IMR-90 (cell line): Measurements from ENCODE around the gene WEE2. TPM values are rescaled to one million over a fixed set of nuclear protein-coding genes. Genes with fewer than 3 reads are reported as not detected.
A peak's percentile ranks its signal among the peaks of the same experiment; 100 is the strongest.

Experiments used
- ATAC-seq: fragments of 200-7000 bp; cut with Tn5 transposase; 2 replicates; pipeline ENCODE4 v1.9.1; 2020; ENCODE audit warnings: low read depth, mild to moderate bottlenecking, moderate library complexity
- BruUV-seq: library from RNA; stranded (reverse); fragments of 400-500 nt; replicated peaks from 2 replicates; lab custom pipeline; 2021; lab: Mats Ljungman, UMichigan
- CTCF ChIA-PET: fragments of 300-600 bp; formaldehyde crosslinking; extraction: SDS; loops from one replicate; lab custom pipeline; 2021; ENCODE audit warnings: antibody characterized with exemption; lab: Yijun Ruan, JAX
- POLR2A ChIA-PET: fragments of 300-600 bp; sonication (Branson Sonifier 250); formaldehyde crosslinking; loops from one replicate; lab custom pipeline; 2022; ENCODE audit warnings: antibody characterized with exemption; ENCODE audit not compliant: unreplicated experiment; lab: Charles Lee
- DNase-seq: peaks from one replicate; pipeline ENCODE4 v3.0.0; 2013
- H2AFZ ChIP-seq: replicated peaks from 2 replicates; pipeline ENCODE3; 2013; ENCODE audit warnings: low read length, mild to moderate bottlenecking; ENCODE audit not compliant: poor library complexity
- H2AK5ac ChIP-seq: 2 replicates; pipeline ENCODE4 v1.6.1; 2013; ENCODE audit warnings: low read depth, low read length, inconsistent platforms
- H2AK9ac ChIP-seq: replicated peaks from 2 replicates; pipeline ENCODE3; 2013; ENCODE audit warnings: mild to moderate bottlenecking, low read depth, low read length, moderate library complexity; ENCODE audit not compliant: poor library complexity
- H2BK120ac ChIP-seq: 2 replicates; pipeline ENCODE4 v1.6.1; 2013; ENCODE audit warnings: low read depth, low read length, inconsistent platforms
- H2BK15ac ChIP-seq: 3 replicates; pipeline ENCODE4 v1.6.1; 2013; ENCODE audit warnings: low read depth, low read length, inconsistent platforms
- H2BK20ac ChIP-seq: 2 replicates; pipeline ENCODE4 v1.6.1; 2013; ENCODE audit warnings: low read depth, mild to moderate bottlenecking, inconsistent platforms, low read length, moderate library complexity
- H2BK5ac ChIP-seq: 2 replicates; pipeline ENCODE4 v1.6.1; 2013; ENCODE audit warnings: mild to moderate bottlenecking, low read depth, low read length, inconsistent platforms; ENCODE audit not compliant: poor library complexity, severe bottlenecking
- H3K14ac ChIP-seq: replicated peaks from 2 replicates; pipeline ENCODE4 v1.6.1; 2013; ENCODE audit warnings: low read depth, low read length, inconsistent platforms
- H3K18ac ChIP-seq: 2 replicates; pipeline ENCODE4 v1.6.1; 2013; ENCODE audit warnings: low read depth, low read length, control low read depth
- H3K23ac ChIP-seq: 2 replicates; pipeline ENCODE4 v1.6.1; 2013; ENCODE audit warnings: low read depth, low read length, inconsistent platforms
- H3K27ac ChIP-seq: 2 replicates; pipeline ENCODE4 v1.5.1; 2013; ENCODE audit warnings: mild to moderate bottlenecking, control low read depth, low read length; ENCODE audit not compliant: insufficient read depth
- H3K27me3 ChIP-seq: 2 replicates; pipeline ENCODE4 v1.6.1; 2013; ENCODE audit warnings: low read length; ENCODE audit not compliant: control insufficient read depth, insufficient read depth
- H3K36me3 ChIP-seq: 2 replicates; pipeline ENCODE4 v1.6.1; 2013; ENCODE audit warnings: low read length, mixed read lengths; ENCODE audit not compliant: control insufficient read depth, insufficient read depth
- H3K4ac ChIP-seq: 2 replicates; pipeline ENCODE4 v1.6.1; 2013; ENCODE audit warnings: low read depth, low read length, inconsistent platforms
- H3K4me1 ChIP-seq: 2 replicates; pipeline ENCODE4 v1.6.1; 2013; ENCODE audit warnings: low read length, mixed read lengths; ENCODE audit not compliant: control insufficient read depth, insufficient read depth
- H3K4me2 ChIP-seq: 2 replicates; pipeline ENCODE4 v1.6.1; 2013; ENCODE audit warnings: low read depth, mild to moderate bottlenecking, control low read depth, low read length, moderate library complexity
- H3K4me3 ChIP-seq: 2 replicates; pipeline ENCODE4 v1.5.1; 2013; ENCODE audit warnings: low read depth, mild to moderate bottlenecking, control low read depth, low read length, moderate library complexity; ENCODE audit not compliant: insufficient read depth
- H3K56ac ChIP-seq: 2 replicates; pipeline ENCODE4 v1.6.1; 2013; ENCODE audit warnings: low read length, inconsistent platforms; ENCODE audit not compliant: insufficient read depth; ENCODE audit errors: extremely low read depth
- H3K79me1 ChIP-seq, 2 experiments: 2 replicates each; pipeline ENCODE4 v1.6.1; 2013; ENCODE audit warnings: low read length in 2 of 2, inconsistent platforms in 1 of 2, low read depth in 1 of 2
- H3K9ac ChIP-seq: 2 replicates; pipeline ENCODE4 v1.6.1; 2013; ENCODE audit warnings: low read depth, low read length, control low read depth
- H3K9me1 ChIP-seq: 2 replicates; pipeline ENCODE4 v1.6.1; 2013; ENCODE audit warnings: low read length, inconsistent platforms; ENCODE audit not compliant: insufficient read depth
- H3K9me3 ChIP-seq: 2 replicates; pipeline ENCODE4 v1.6.1; 2013; ENCODE audit warnings: low read length; ENCODE audit not compliant: control insufficient read depth, insufficient read depth
- H4K20me1 ChIP-seq: 2 replicates; pipeline ENCODE4 v1.6.1; 2013; ENCODE audit warnings: low read length, inconsistent platforms; ENCODE audit not compliant: insufficient read depth
- H4K5ac ChIP-seq: 2 replicates; pipeline ENCODE4 v1.6.1; 2013; ENCODE audit warnings: mild to moderate bottlenecking, low read depth, low read length, control low read depth
- H4K8ac ChIP-seq, 2 experiments: 2 replicates each; pipeline ENCODE4 v1.6.1; 2013; ENCODE audit warnings: low read depth in 2 of 2, low read length in 2 of 2, control low read depth in 1 of 2, inconsistent platforms in 1 of 2
- H4K91ac ChIP-seq: 2 replicates; pipeline ENCODE4 v1.6.1; 2013; ENCODE audit warnings: low read depth, low read length, inconsistent platforms; ENCODE audit not compliant: insufficient read depth
- CHD1 ChIP-seq: IDR thresholded peaks from 2 replicates; pipeline ENCODE4 v1.6.1; 2012; ENCODE audit warnings: low read depth, low read length, improper control_type of control experiment
- CTCF ChIP-seq: conservative IDR thresholded peaks from 2 replicates; pipeline ENCODE4 v1.5.1; 2012; ENCODE audit warnings: mild to moderate bottlenecking, low read depth, low read length, improper control_type of control experiment
- WGBS, 2 experiments: methylation state at CpG; one replicate each; pipeline versions ENCODE4 v1.1.5 to v1.1.7; 2013; ENCODE audit warnings: missing lambda C conversion rate in 2 of 2; ENCODE audit not compliant: insufficient read length in 1 of 2; ENCODE audit errors: extremely low coverage in 2 of 2; 5-methylcytosine and 5-hydroxymethylcytosine counted together
- dilution Hi-C: fragments of 300-500 bp; cut with HindIII; formaldehyde crosslinking; loops from one replicate; pipeline ENCODE4 v1.14.3; 2018; ENCODE audit warnings: low sequenced_read_pairs; ENCODE audit not compliant: unreplicated experiment
- in situ Hi-C: fragments of 300-500 bp; cut with MboI; formaldehyde crosslinking; loops from 3 replicates; pipeline ENCODE4 v1.14.3; 2019; ENCODE audit warnings: low sequenced_read_pairs, inconsistent platforms, mixed read lengths
- intact Hi-C: fragments of 100-400 bp; cut with micrococcal nuclease; formaldehyde crosslinking; loops from 2 replicates; pipeline ENCODE4 v1.10.0; 2022
- polyA plus RNA-seq, 3 experiments: library from polyadenylated mRNA; depleted of rRNA; stranded (reverse); fragments of >200 nt; gene quantifications; 2 replicates each; pipeline ENCODE4 v1.2.3, GENCODE V29; 2012; ENCODE audit warnings: low replicate concordance in 1 of 3
- total RNA-seq: library from RNA; depleted of rRNA; stranded (reverse); fragments of >200 nt; gene quantifications from 2 replicates; pipeline ENCODE4 v1.2.3, GENCODE V29; 2012

Gene WEE2
- total and polyA plus RNA-seq, 2 of the 4 experiments (the other 2 are of a cell fraction) = not detected

GRCh38 chr7:141752634-141753033 lies 44.5 kb downstream of the WEE2 start:
- BruUV-seq = no TSS peak
- H3K9ac ChIP-seq = no peak overlapping the region
- no peak overlapping the region for H3K4ac ChIP-seq
- POLR2A ChIA-PET = no interaction called here
- H3K36me3 ChIP-seq = peaks cover 44% of the 10 kb centered on the region
- no peak overlapping the region for H3K4me2 ChIP-seq
- no peak overlapping the region for H2BK120ac ChIP-seq
- H2AK5ac ChIP-seq = no peak overlapping the region
- no peak overlapping the region for H3K56ac ChIP-seq
- in situ Hi-C loops (no loop called here), dilution Hi-C loops (no loop called here), intact Hi-C loops (no loop called here)
- no peaks in the 10 kb centered on the region for H3K9me1 ChIP-seq
- H3K27ac ChIP-seq = no peak overlapping the region
- H2AFZ ChIP-seq = no peak overlapping the region
- H3K18ac ChIP-seq = no peak overlapping the region
- CTCF ChIA-PET = interaction anchor here (0.6 kb wide), 1 partner anchor 684 kb away, joined by 4 read pairs; no protein-coding TSS in a partner anchor
- TF ChIP-seq CHD1 = no peak
- TF ChIP-seq CTCF = peak; percentile 6; the same call in 1 of the 2 replicates
- no peak overlapping the region for H2BK5ac ChIP-seq
- H3K4me1 ChIP-seq = no peaks in the 10 kb centered on the region
- ATAC-seq (no peak), DNase-seq (no peak)
- H3K23ac ChIP-seq = no peak overlapping the region
- H3K9me3 ChIP-seq = peaks cover 15% of the 10 kb centered on the region
- no peak overlapping the region for H4K91ac ChIP-seq
- no peaks in the 10 kb centered on the region for H4K20me1 ChIP-seq
- H3K4me3 ChIP-seq = no peak overlapping the region
- H3K79me1 ChIP-seq = no peaks in the 10 kb centered on the region
- no peak overlapping the region for H4K5ac ChIP-seq
- no peak overlapping the region for H4K8ac ChIP-seq
- H3K14ac ChIP-seq = no peak overlapping the region
- no peak overlapping the region for H2AK9ac ChIP-seq
- no peak overlapping the region for H2BK15ac ChIP-seq
- no peaks in the 10 kb centered on the region for H3K27me3 ChIP-seq
- no peak overlapping the region for H2BK20ac ChIP-seq
- 90% methylated on average over 2 of the region's 13 CpGs; no CpG with 5 or more reads in 1 of the 2 experiments for WGBS, 2 experiments
